Esophagus muscularis mucosa (tissue), 4 donors: ENCODE data around the gene VMP1. TPM values are rescaled to one million over a fixed set of nuclear protein-coding genes. Genes with fewer than 3 reads are reported as not detected.
"Not testable (repeated sequence)": the region's sequence is repeated elsewhere in the genome, so short reads cannot be mapped to it uniquely, and the experiment has no call there.

ENCODE experiments used
- DNase-seq: peaks from one replicate; pipeline ENCODE4 v3.0.0-alpha.2; 2017; ENCODE audit errors: extremely low spot score
- H3K27ac ChIP-seq, 4 donors: fragments of 200-600 bp; sonication (generic); replicated peaks in 1 of 4; 1 replicate in 3 of 4; 2 replicates in 1 of 4; pipeline ENCODE4 v1.5.1; 2016 to 2019; ENCODE audit warnings: mild to moderate bottlenecking in 1 of 4
- H3K27me3 ChIP-seq, 4 donors: fragments of 200-600 bp; sonication (generic); one replicate each; pipeline versions ENCODE4 v1.5.1 to v1.6.0; 2016 to 2019
- H3K36me3 ChIP-seq, 4 donors: fragments of 200-600 bp; sonication (generic); one replicate each; pipeline ENCODE4 v1.5.1; 2016 to 2019
- H3K4me1 ChIP-seq, 4 donors: fragments of 200-600 bp; sonication (generic); one replicate each; pipeline ENCODE4 v1.5.1; 2016 to 2019
- H3K4me3 ChIP-seq, 4 donors: fragments of 200-600 bp; sonication (generic); 1 replicate in 2 of 4; 2 replicates in 2 of 4; pipeline ENCODE4 v1.5.1; 2016 to 2019; ENCODE audit warnings: mild to moderate bottlenecking in 4 of 4, moderate library complexity in 1 of 4
- H3K9me3 ChIP-seq, 4 donors: fragments of 200-600 bp; sonication (generic); 1 replicate in 3 of 4; 2 replicates in 1 of 4; pipeline ENCODE4 v1.5.1; 2016 to 2019
- CTCF ChIP-seq, 3 experiments: fragments of 200-600 bp in 2 of 3; fragments of 450-650 bp in 1 of 3; sonication (generic) in 2 of 3; IDR thresholded peaks; one replicate each; pipeline ENCODE4 v1.5.1; 2017 to 2019; ENCODE audit warnings: antibody characterized with exemption in 3 of 3, mild to moderate bottlenecking in 2 of 3, moderate library complexity in 1 of 3
- EP300 ChIP-seq: sonication (generic); formaldehyde crosslinking; IDR thresholded peaks from one replicate; pipeline ENCODE4 v1.6.1; 2017; ENCODE audit warnings: antibody characterized with exemption
- POLR2A ChIP-seq: fragments of 450-650 bp; IDR thresholded peaks from one replicate; pipeline ENCODE4 v1.6.1; 2017; ENCODE audit warnings: antibody characterized with exemption, moderate library complexity, mild to moderate bottlenecking, low read depth
- POLR2AphosphoS5 ChIP-seq, 2 donors: sonication (generic); formaldehyde crosslinking; IDR thresholded peaks; one replicate each; pipeline ENCODE4 v1.6.1; 2017; ENCODE audit warnings: antibody characterized with exemption in 2 of 2
- WGBS: methylation state at CpG from one replicate; pipeline ENCODE4 v1.1.5; 2018; 5-methylcytosine and 5-hydroxymethylcytosine counted together
- intact Hi-C: fragments of 100-400 bp; cut with DNase I; formaldehyde crosslinking; loops from one replicate; pipeline ENCODE4 v1.15.1; 2023
- total RNA-seq, 4 donors: library from RNA; depleted of rRNA; stranded (reverse); fragments of >200 nt; gene quantifications; one replicate each; pipeline versions ENCODE4 v1.1.0 to v1.2.1, GENCODE V29; 2016

VMP1 gene
- total RNA-seq, 4 donors from 2014 or later: 47.3 to 137 (median 59.6) TPM

GRCh38 chr17:59827721-59828477 is 120.4 kb downstream of the VMP1 start:
- no peak for DNase-seq
- Histone ChIP-seq H3K27me3 (no peaks in the 10 kb centered on the region), H3K27ac (peak overlapping the region; percentile 75 to 83 (median 80)), H3K9me3 (no peaks in the 10 kb centered on the region), H3K36me3 (peaks cover 0 to 2% (median under 1%) of the 10 kb centered on the region in 4 donors), H3K4me1 (peaks cover 35 to 80% (median 77%) of the 10 kb centered on the region in 4 donors), H3K4me3 (no peak overlapping the region)
- TF ChIP-seq EP300 (no peak), POLR2AphosphoS5 (IDR thresholded peaks at IDR 0.05) (no peak)
- intact Hi-C loops: loop anchor here (5.0 kb wide), 1 partner anchor 41 kb away; no protein-coding TSS in a partner anchor
- 73% methylated on average over 4 of the region's 5 CpGs for WGBS

GRCh38 chr17:59828478-59828760 is 121.0 kb downstream of the VMP1 start:
- Histone ChIP-seq H3K27me3 (no peaks in the 10 kb centered on the region), H3K9me3 (no peaks in the 10 kb centered on the region), H3K4me3 (no peak overlapping the region), H3K36me3 (no peaks in the 10 kb centered on the region), H3K4me1 (peaks cover 37 to 84% (median 80%) of the 10 kb centered on the region in 4 donors), H3K27ac (peak overlapping the region; percentile 75 to 83 (median 80))
- intact Hi-C loops: loop anchor here (5.0 kb wide), 1 partner anchor 41 kb away; no protein-coding TSS in a partner anchor
- TF ChIP-seq EP300: no peak
- no peak for TF ChIP-seq POLR2AphosphoS5 (IDR thresholded peaks at IDR 0.05)
- TF ChIP-seq CTCF (IDR thresholded peaks at IDR 0.05): no peak
- TF ChIP-seq POLR2A: no peak
- DNase-seq: no peak
- 64% methylated on average over 2 of the region's 2 CpGs for WGBS

- not testable (repeated sequence) for H3K9me3 ChIP-seq, H3K36me3 ChIP-seq, DNase-seq, H3K27me3 ChIP-seq
- Histone ChIP-seq H3K27ac (peak overlapping the region; percentile 75 to 83 (median 80)), H3K4me3 (peak overlapping the region in 1 of 4 donors; percentile 4), H3K4me1 (peaks cover 37 to 84% (median 80%) of the 10 kb centered on the region in 4 donors)
- 55% methylated on average over 7 of the region's 7 CpGs for WGBS
- intact Hi-C loops: loop anchor here (5.0 kb wide), 1 partner anchor 42 kb away; no protein-coding TSS in a partner anchor
Observed at GRCh38 chr17:59828819-59829216, 121.4 kb downstream of the VMP1 start.

GRCh38 chr17:59829217-59830006 is 122.0 kb downstream of the VMP1 start:
- no peaks in the 10 kb centered on the region for H3K36me3 ChIP-seq
- DNase-seq: no peak
- H3K4me3 ChIP-seq: peak overlapping the region in 2 of 4 donors; percentile 4 to 19
- intact Hi-C loops: loop anchor here (5.0 kb wide), 1 partner anchor 42 kb away; no protein-coding TSS in a partner anchor
- TF ChIP-seq EP300 (peak; percentile 46), CTCF (IDR thresholded peaks at IDR 0.05) (no peak), POLR2AphosphoS5 (IDR thresholded peaks at IDR 0.05) (peak in 1 of 2 donors; percentile 56)
- peak overlapping the region; percentile 75 to 83 (median 80) for H3K27ac ChIP-seq
- H3K27me3 ChIP-seq: no peaks in the 10 kb centered on the region
- H3K9me3 ChIP-seq: no peaks in the 10 kb centered on the region
- 4% methylated on average over 4 of the region's 4 CpGs for WGBS
- peaks cover 37 to 84% (median 80%) of the 10 kb centered on the region in 4 donors for H3K4me1 ChIP-seq

- Histone ChIP-seq H3K27me3 (no peaks in the 10 kb centered on the region), H3K9me3 (no peaks in the 10 kb centered on the region), H3K27ac (peak overlapping the region; percentile 75 to 83 (median 80)), H3K4me3 (no peak overlapping the region), H3K4me1 (peaks cover 37 to 82% (median 76%) of the 10 kb centered on the region in 4 donors), H3K36me3 (no peaks in the 10 kb centered on the region)
- intact Hi-C loops: no loop called here
- TF ChIP-seq POLR2A: no peak
- TF ChIP-seq EP300: no peak
- no peak for TF ChIP-seq POLR2AphosphoS5 (IDR thresholded peaks at IDR 0.05)
- TF ChIP-seq CTCF (IDR thresholded peaks at IDR 0.05): no peak
- DNase-seq: no peak
- 54% methylated on average over 3 of the region's 3 CpGs for WGBS
Observed at GRCh38 chr17:59830007-59830630, 122.7 kb downstream of the VMP1 start.
